Measurements from ENCODE around the gene TCF7L1.

The TCF7L1 gene

DNA sequence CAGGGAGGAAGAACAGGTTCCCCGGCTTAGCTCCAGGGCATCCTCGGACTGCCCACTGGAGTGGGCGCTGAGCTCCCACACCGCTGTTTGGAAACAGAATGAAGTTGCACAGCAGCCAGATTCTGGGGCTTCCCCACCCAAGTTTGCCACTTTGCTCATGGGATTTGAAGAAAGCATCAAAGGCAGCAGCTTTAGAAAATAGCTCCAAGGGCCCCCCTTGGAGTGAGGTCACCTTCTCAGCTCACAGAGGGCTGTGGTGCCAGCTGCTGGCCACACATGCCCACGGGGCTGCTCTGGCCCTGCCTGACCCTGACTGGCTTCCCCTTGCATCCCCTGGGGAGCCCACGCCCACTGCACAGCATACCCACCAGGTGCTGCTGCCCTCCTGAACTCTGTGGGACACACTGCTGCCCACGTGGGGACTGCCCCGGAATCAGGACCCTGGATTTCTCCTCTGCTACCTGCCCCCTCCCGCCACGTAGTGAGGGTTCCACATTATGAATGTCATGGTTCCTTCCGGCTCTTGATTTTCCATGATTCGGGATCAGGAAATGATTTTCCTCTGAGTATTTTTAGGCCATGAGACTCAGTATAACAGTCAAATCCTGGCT is 124.3 kb downstream of the TCF7L1 start:
- no peak for DNase-seq

- DNase-seq: no peak
Measured at GRCh38 chr2:85257970-85258605, 124.9 kb downstream of the TCF7L1 start.

GRCh38 chr2:85259101-85259590 is 126.0 kb downstream of the TCF7L1 start:
- DNase-seq: no peak

GRCh38 chr2:85259879-85260278 is 126.7 kb downstream of the TCF7L1 start:
- DNase-seq: no peak

GRCh38 chr2:85263591-85263990 is 130.4 kb downstream of the TCF7L1 start:
- DNase-seq: no peak

DNA sequence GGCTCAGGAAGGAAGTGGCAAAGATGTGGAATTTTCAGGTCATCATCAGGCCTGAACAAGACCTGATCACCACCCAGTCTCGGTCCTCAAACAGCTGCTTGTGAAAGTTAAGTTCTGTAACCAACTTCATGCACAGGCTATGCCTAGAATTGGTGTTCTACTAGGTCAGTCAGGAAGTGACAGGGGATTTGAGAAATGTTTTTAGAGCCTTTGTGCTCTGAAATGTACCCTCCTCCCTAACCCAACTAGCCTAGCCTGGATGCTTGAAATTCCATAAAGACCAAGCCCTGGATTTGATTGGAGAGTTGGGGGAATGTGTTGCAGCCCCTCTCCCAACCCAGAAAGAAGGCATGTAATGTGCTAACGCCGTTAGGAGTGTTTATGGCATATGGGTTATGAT is 131.3 kb downstream of the TCF7L1 start:
- DNase-seq: no peak

DNA sequence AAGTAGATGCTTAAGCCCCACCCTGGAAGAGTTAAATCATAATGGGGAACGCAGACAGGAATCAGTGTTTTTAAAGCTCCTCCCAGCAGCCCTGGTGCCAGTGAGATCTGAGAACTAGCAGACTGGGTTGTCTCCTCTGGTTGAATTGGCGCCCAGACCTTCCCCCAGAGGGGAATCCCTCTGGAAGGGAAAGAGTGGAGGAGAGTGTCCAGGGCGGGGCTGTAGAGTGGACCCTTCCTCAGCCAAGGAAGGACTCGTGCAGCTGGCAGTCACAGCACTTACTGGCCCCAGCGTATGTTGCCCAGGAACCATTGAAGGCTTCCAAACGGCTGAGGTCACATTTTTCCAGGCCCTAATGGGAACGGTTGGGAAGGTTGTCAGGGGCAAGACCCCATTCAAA is 132.1 kb downstream of the TCF7L1 start:
- DNase-seq: no peak

DNA sequence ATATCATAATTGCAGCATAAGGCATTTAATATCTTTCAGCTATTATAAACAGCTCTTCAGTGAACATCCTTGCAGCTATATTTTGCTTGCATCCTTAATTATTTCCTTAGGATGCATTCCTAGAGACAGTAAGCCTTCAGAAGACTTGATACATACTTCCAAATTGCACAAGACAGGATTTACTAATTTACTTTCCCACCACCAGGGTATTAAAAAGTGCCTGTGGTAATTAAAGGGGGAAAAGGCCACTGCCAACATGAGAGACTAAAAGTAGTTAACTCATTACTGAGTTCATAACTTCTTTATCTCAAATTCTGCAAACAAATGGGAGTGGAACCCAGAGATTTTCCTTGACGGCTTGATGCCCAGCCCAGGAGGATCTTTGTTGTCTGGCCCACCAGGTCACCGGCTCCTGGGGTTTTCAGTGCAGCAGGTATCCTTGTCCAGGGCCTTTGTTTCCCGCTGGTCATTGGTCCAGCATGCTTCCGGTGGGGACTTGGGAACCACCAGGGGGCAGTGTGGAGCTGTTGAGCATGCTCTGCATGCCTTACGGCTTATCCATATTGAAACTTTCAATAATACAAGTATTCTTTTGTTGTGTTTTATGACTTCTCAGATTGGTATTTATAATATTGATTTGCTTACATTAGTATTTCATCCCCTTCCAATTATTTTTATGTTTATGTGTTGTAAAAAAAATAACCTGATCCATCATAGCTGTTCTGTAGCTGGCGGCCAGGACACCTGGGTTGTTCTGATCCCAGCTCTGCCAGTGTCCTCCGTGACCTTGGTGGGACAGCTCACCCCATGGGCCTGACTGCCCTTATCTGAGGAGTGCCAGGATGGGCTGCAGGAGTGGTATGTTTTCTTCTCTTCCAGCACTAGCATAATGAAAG is 133.2 kb downstream of the TCF7L1 start:
- peak; percentile 29 to 42 for DNase-seq

- no peak for DNase-seq
Measured at GRCh38 chr2:85269959-85270358, 136.8 kb downstream of the TCF7L1 start.

GRCh38 chr2:85272357-85272756 is 139.2 kb downstream of the TCF7L1 start:
- DNase-seq: no peak

- DNase-seq: no peak
Measured at GRCh38 chr2:85273738-85274731, 140.8 kb downstream of the TCF7L1 start.

DNA sequence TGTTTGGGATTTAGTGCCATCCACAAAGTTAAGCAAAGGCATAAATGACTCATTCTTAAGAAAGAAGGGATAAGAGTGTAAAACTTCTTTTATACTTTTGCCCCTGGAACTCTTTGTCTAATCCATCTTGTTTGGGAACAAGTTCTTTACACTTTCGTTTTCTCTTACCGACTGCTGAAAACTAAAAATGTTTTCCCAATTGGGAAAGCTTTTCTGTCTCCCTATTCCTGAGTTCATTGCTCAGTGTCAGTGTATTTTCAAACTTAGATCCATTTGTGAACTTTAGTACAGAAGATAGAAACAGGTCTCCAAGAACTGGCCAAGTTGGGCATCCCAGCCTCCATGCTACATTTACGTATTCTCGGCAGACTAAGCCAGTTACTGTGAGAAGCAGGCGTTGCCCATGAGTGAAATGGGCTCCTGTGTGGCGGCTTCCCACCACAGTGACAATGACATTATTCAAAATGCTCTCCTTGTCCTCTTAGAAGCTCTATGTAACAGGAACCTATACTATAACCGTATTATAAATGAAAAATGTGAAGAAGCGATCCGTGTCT is 142.9 kb downstream of the TCF7L1 start:
- DNase-seq: no peak

DNA sequence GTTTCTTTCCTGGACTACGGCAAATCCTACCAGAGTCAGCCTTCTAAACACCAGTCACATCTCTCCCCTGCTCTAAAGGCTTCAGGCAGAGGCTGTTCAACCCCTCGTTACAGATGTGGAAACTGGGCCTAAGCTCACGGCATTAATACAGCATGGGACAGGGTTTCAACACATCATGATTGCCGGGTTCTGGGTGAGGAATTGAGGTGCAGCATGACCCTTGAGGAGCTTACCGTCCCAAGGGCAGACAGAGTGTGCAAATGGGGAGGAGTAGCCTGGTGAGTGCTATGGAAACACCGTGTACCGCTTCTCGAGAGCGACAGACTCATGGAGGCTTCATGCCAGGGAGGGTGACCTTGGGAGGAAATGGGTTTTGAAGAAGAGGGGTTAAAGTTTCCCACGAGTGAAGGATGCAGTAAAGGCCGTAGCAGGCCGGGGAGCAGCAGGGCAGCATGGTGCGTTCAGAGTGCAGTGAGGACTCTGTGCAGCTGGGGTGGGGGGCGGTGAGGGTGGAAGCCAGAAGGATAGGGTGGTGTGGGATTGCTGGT is 143.5 kb downstream of the TCF7L1 start:
- no peak for DNase-seq

- no peak for DNase-seq
Measured at GRCh38 chr2:85277416-85278158, 144.4 kb downstream of the TCF7L1 start.

GRCh38 chr2:85278361-85278760 is 145.2 kb downstream of the TCF7L1 start:
- no peak for DNase-seq

GRCh38 chr2:85281553-85281952 is 148.4 kb downstream of the TCF7L1 start:
- DNase-seq: no peak

GRCh38 chr2:85282914-85283313 is 149.7 kb downstream of the TCF7L1 start:
- DNase-seq: no peak

DNA sequence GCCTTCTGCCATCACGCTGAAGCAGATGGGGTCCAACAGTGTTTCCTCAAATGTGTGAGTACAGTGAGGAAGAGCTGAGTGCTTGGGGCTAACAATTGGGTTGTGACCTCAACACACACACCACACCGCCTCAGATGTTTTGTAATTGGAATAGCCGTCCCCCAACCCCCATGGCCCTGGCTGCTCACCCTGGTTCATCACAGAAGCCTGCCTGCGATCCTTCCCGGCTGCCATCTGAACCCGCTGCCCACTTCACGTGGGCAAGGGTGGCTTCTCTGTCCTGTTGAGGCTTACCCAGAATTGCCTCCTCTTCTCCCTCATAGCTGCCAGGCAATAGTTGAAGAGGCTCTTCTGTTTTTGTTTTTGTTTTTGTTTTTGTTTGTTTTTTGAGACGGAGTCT is 150.4 kb downstream of the TCF7L1 start:
- no peak for DNase-seq

DNA sequence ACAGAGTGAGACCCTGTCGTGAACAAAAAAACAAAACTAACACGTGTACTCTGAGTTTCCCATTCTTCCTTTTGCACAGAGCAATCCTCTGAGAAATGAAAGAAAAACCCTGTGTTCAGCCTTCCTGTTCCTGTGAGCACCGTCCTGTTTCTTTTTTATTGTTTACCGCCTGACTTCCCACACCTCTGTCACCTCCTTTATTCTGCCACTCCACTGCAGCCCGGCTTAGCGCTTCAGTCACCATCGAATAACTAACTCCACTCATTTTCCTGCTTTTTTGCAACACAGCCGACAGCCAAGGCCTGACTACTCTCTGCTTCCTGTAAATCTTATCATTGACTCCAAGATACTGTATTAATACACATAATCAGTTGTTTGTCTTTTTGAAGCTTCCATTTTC is 153.7 kb downstream of the TCF7L1 start:
- DNase-seq: no peak

- no peak for DNase-seq
Measured at GRCh38 chr2:85287721-85288120, 154.5 kb downstream of the TCF7L1 start.

GRCh38 chr2:85288244-85288725 is 155.1 kb downstream of the TCF7L1 start:
- no peak for DNase-seq

All from AML-193 (cell line).